ENCODE measurements around the gene TP53RK.

Gene TP53RK

DNA sequence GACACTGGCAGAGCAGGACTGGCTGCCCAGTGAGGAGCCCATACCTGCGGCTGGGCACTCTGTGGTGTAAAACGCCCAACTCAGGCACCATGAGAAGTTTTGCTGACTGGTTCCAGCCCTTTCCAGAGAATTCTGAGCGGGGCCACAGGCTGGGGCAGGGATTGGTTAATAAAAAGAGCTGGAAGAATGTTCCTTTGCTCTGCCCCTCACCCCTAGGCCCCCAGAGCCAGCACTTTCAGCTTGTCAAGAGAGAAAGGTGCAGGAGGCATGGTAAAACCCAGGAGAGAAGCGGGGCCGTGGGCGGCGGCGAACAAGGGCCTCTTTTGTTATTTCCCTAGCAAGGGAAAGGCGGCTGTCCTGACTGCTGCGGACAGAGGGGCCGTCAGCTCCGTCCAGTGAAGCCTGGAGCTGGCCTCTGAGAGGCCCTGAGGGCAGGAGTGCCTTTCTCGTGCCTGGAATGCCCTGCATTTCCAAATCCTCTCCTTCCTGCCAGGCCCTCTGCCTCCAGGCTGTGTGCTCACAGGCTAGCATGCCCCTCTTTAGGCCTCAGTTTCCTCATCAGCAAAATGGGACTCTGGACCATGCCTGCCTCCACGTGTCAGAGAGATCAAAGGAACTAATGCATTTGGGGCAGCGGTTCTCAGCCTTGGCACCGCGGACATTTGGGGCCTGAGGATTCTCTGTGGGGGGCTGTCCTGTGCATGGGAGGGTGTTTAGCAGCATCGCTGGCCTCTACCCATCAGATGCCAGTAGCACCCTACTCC lies 50.9 kb downstream of the TP53RK start:
- no peak overlapping the region for H3K4me3 ChIP-seq (ENCODE audit: low read depth, low read length)
- TF ChIP-seq, protein P1, sequence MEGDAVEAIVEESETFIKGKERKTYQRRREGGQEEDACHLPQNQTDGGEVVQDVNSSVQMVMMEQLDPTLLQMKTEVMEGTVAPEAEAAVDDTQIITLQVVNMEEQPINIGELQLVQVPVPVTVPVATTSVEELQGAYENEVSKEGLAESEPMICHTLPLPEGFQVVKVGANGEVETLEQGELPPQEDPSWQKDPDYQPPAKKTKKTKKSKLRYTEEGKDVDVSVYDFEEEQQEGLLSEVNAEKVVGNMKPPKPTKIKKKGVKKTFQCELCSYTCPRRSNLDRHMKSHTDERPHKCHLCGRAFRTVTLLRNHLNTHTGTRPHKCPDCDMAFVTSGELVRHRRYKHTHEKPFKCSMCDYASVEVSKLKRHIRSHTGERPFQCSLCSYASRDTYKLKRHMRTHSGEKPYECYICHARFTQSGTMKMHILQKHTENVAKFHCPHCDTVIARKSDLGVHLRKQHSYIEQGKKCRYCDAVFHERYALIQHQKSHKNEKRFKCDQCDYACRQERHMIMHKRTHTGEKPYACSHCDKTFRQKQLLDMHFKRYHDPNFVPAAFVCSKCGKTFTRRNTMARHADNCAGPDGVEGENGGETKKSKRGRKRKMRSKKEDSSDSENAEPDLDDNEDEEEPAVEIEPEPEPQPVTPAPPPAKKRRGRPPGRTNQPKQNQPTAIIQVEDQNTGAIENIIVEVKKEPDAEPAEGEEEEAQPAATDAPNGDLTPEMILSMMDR (IDR thresholded peaks at IDR 0.05; ENCODE audit: low read depth, low read length) = no peak

DNA sequence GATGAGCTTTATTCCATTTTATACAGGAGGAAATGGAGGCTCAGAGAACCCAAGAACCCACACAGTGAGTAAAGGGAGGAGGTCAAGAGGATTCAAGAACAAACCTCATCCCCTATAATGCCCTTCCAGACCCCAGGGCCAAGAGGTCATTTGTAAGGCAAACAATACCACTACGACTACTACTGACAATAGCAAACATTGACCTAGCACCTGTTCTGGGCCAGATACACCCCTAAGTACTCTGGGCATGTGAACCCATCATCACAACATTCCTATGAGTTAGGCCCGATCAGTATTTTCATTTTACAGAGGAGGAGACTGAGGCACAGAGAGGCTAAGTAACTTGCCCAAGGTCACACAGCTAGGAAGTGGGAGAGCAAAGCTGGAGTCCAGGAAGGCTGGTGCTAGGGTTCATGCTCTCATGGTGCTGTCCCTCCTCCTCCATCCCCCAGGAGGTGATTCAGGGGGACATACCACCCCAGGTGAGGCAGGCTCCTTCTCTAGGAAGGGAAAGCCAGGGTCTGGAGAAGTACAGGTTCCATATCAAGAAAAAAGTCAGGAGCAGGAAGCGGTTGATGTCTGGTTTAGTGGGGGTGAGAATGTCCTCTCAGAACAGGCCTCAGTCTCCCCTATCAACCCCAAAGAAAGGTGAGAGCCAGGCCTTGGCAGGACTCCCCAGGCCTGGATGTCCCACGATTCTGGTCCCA lies 51.7 kb downstream of the TP53RK start:
- TF ChIP-seq, protein P1 (IDR thresholded peaks at IDR 0.05; ENCODE audit: low read depth, low read length) = no peak

DNA sequence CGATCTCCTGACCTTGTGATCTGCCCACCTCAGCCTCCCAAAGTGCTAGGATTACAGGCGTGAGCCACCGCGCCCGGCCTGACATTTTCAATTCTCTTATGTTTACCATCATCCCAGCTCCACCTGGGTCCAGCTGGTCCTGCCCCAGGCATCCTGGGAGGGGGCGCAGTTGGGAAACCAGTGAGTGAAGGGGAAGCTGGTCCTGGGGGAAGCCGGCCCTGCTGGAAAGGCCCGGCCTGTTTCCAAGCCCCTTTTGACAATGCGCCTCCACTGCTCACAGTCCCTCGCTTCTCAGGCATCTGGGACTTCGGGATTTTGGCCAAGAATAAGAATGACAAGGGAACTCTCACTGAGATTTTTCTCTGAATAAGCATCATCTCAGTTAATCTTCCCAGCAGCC lies 52.2 kb downstream of the TP53RK start:
- TF ChIP-seq, protein P1 (IDR thresholded peaks at IDR 0.05; ENCODE audit: low read depth, low read length) = no peak

More for the DNA sequence above, 51.7 kb downstream of the TP53RK start:
- no peak overlapping the region for H3K4me3 ChIP-seq (ENCODE audit: low read depth, low read length)

DNA sequence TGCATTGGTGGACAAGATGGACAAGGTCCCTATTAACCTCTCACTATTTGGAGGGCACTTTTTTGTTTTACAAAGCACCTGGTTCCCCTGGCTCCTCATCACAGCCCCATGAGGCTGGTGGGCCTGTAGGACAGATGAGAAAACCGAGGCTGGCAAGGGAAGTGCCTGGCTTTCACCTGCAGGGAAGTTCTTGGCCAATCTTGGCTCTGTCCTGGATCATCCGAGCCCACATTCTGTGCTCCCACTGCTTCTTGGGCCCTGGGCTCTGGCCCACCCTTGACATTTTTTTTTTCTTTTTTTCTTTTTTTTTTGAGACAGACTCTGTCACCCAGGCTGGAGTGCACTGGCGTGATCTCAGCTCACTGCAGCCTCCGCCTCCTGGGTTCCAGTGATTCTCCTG lies 52.7 kb downstream of the TP53RK start:
- TF ChIP-seq, protein P1 (IDR thresholded peaks at IDR 0.05; ENCODE audit: low read depth, low read length) = no peak
- no peak overlapping the region for H3K4me3 ChIP-seq (ENCODE audit: low read depth, low read length)

More for the DNA sequence above, 52.2 kb downstream of the TP53RK start:
- H3K4me3 ChIP-seq (ENCODE audit: low read depth, low read length) = no peak overlapping the region

DNA sequence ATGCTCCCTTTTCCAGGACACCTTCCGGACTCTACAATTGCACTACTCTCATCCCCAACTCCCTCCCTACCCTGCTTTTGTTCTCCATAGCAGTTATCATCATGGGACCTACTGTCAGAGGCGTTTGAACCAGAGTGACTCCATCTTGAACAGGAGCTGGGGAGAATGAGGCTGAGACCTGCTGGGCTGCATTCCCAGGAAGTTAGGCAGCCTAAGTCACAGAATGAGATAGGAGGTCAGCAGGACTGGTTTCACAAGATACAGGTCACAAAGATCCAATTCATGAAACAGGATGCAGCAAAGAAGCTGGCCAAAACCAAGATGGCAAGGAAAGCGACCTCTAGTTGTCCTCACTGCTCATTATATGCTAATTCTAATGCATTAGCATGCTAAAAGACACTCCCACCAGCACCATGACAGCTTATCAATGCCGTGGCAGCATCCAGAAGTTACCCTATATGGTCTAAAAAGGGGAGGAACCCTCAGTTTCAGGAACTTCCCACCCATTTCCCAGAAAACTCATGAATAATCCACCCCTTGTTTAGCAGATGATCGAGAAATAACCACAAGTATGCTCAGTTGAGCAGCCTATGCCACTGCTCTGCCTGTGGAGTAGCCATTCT lies 53.6 kb downstream of the TP53RK start:
- H3K4me3 ChIP-seq (ENCODE audit: low read depth, low read length) = no peak overlapping the region
- TF ChIP-seq, protein P1 (IDR thresholded peaks at IDR 0.05; ENCODE audit: low read depth, low read length) = no peak

DNA sequence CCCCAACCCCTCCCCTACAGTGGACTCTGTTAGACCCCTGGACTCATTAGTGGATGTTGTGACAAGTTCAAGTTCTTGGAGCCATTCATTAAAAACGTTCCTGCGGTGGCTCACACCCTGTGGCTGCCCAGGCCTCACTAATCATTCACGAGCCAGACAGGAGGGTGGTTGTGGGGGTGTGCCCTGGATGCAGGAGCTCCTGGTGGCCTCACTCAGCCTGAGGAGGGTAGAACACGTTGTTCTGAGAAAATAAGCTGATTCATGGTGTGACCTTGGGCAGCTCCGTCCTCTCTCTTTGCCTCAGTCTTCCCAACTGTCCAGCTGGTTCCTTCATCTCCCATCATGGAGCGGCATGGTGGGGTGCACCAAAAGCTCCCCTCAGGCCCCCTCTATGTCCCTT lies 54.7 kb downstream of the TP53RK start:
- no peak overlapping the region for H3K4me3 ChIP-seq (ENCODE audit: low read depth, low read length)
- TF ChIP-seq, protein P1 (IDR thresholded peaks at IDR 0.05; ENCODE audit: low read depth, low read length) = no peak
